ENCODE measurements around the gene ERMN.
"Not testable (repeated sequence)": the region's sequence is repeated elsewhere in the genome, so short reads cannot be mapped to it uniquely, and the experiment has no call there.

The ERMN gene

GRCh38 chr2:157292853-157293252, 32.8 kb downstream of the ERMN start:
- no peak for DNase-seq (ENCODE audit: low spot score)

DNA sequence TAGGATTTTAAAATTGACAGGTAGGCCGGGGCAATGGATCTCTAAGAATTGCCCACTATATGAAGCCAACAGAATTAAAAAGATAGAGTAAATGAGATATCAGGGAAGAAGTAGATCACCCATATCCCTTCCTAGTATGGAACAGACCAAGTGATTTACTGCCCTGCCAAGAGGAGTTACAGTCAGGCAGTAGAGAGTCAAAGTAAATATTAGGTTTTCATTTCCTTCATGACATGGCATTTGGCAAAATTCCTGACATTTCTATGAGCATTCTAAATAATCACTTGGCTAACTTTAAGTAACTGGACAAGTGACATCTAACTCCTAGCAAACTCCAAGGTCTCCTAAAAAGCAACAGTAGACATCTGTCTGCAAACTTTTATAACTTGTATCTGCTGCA, 34.6 kb downstream of the ERMN start:
- no peak for DNase-seq (ENCODE audit: low spot score)

GRCh38 chr2:157290525-157290924, 35.1 kb downstream of the ERMN start:
- no peak for DNase-seq (ENCODE audit: low spot score)

GRCh38 chr2:157287160-157287559, 38.5 kb downstream of the ERMN start:
- DNase-seq (ENCODE audit: low spot score), result no peak

GRCh38 chr2:157283468-157283867, 42.2 kb downstream of the ERMN start:
- DNase-seq (ENCODE audit: low spot score), result no peak

GRCh38 chr2:157281316-157281715, 44.3 kb downstream of the ERMN start:
- DNase-seq (ENCODE audit: low spot score), result no peak

- not testable (repeated sequence) for DNase-seq (ENCODE audit: low spot score)
These were observed 46.3 kb downstream of the ERMN start for GRCh38 chr2:157279311-157279710.

GRCh38 chr2:157271590-157272203, 53.9 kb downstream of the ERMN start:
- DNase-seq (ENCODE audit: low spot score), result no peak

GRCh38 chr2:157269922-157270321, 55.7 kb downstream of the ERMN start:
- DNase-seq (ENCODE audit: low spot score), result no peak

GRCh38 chr2:157269060-157269459, 56.6 kb downstream of the ERMN start:
- DNase-seq (ENCODE audit: low spot score), result no peak

Measured in putamen (tissue), 1 donor.